Common myeloid progenitor, CD34-positive (primary cell): ENCODE measurements around the gene LSM14A.
"Not testable (repeated sequence)": the region's sequence is repeated elsewhere in the genome, so short reads cannot be mapped to it uniquely, and the experiment has no call there.

Experiments used
- CTCF ChIA-PET: fragments of 350-600 bp; sonication (Branson Sonifier 250); formaldehyde crosslinking; loops from one replicate; lab custom pipeline; 2021; ENCODE audit warnings: antibody characterized with exemption; lab: Charles Lee
- POLR2A ChIA-PET: fragments of 350-600 bp; sonication (Branson Sonifier 250); formaldehyde crosslinking; loops from one replicate; lab custom pipeline; 2021; ENCODE audit warnings: antibody characterized with exemption; lab: Charles Lee
- DNase-seq, 3 donors: peaks; one replicate each; pipeline versions ENCODE4 v3.0.0 to v3.0.0-alpha.2; 2013
- H3K27ac ChIP-seq, 2 experiments: 1 replicate in 1 of 2; 2 replicates in 1 of 2; pipeline ENCODE4 v1.7.0; 2013; ENCODE audit warnings: inconsistent platforms in 2 of 2, low read length in 2 of 2, mild to moderate bottlenecking in 2 of 2, low read depth in 1 of 2, moderate library complexity in 1 of 2; ENCODE audit not compliant: severe bottlenecking in 2 of 2, insufficient read depth in 1 of 2, poor library complexity in 1 of 2
- H3K27me3 ChIP-seq, 5 experiments: replicated peaks in 2 of 5; 1 replicate in 3 of 5; 2 replicates in 2 of 5; pipeline versions ENCODE4 v1.6.1 to v1.7.0; 2013; ENCODE audit warnings: low read length in 4 of 5, mild to moderate bottlenecking in 2 of 5, moderate library complexity in 2 of 5, inconsistent platforms in 1 of 5; ENCODE audit not compliant: insufficient read depth in 5 of 5, control insufficient read depth in 4 of 5
- H3K36me3 ChIP-seq, 4 experiments: 1 replicate in 2 of 4; 2 replicates in 2 of 4; pipeline versions ENCODE4 v1.6.1 to v1.7.0; 2013; ENCODE audit warnings: low read length in 3 of 4, control low read depth in 1 of 4, mild to moderate bottlenecking in 1 of 4; ENCODE audit not compliant: control insufficient read depth in 4 of 4, insufficient read depth in 4 of 4
- H3K4me1 ChIP-seq, 4 experiments: 1 replicate in 3 of 4; 2 replicates in 1 of 4; pipeline versions ENCODE4 v1.6.1 to v1.7.1; 2013; ENCODE audit warnings: low read length in 3 of 4, mild to moderate bottlenecking in 3 of 4, control low read depth in 1 of 4, inconsistent platforms in 1 of 4, moderate library complexity in 1 of 4; ENCODE audit not compliant: control insufficient read depth in 4 of 4, insufficient read depth in 4 of 4; ENCODE audit errors: control extremely low read depth in 1 of 4
- H3K4me3 ChIP-seq, 7 experiments: 1 replicate in 4 of 7; 2 replicates in 3 of 7; pipeline versions ENCODE4 v1.5.1 to v1.7.0; 2013; ENCODE audit warnings: mild to moderate bottlenecking in 7 of 7, low read length in 6 of 7, moderate library complexity in 6 of 7, inconsistent platforms in 2 of 7, low read depth in 2 of 7, control low read depth in 1 of 7; ENCODE audit not compliant: insufficient read depth in 4 of 7, control insufficient read depth in 1 of 7; ENCODE audit errors: extremely low read depth in 1 of 7
- H3K9me3 ChIP-seq, 5 experiments: 1 replicate in 4 of 5; 2 replicates in 1 of 5; pipeline versions ENCODE4 v1.6.1 to v1.7.1; 2013; ENCODE audit warnings: low read length in 4 of 5, mild to moderate bottlenecking in 2 of 5, inconsistent platforms in 1 of 5, low read depth in 1 of 5, moderate library complexity in 1 of 5; ENCODE audit not compliant: control insufficient read depth in 4 of 5, insufficient read depth in 2 of 5; ENCODE audit errors: control extremely low read depth in 1 of 5
- WGBS: methylation state at CpG from one replicate; pipeline ENCODE4 v1.1.5; 2013; ENCODE audit not compliant: insufficient coverage; 5-methylcytosine and 5-hydroxymethylcytosine counted together

LSM14A gene

DNA sequence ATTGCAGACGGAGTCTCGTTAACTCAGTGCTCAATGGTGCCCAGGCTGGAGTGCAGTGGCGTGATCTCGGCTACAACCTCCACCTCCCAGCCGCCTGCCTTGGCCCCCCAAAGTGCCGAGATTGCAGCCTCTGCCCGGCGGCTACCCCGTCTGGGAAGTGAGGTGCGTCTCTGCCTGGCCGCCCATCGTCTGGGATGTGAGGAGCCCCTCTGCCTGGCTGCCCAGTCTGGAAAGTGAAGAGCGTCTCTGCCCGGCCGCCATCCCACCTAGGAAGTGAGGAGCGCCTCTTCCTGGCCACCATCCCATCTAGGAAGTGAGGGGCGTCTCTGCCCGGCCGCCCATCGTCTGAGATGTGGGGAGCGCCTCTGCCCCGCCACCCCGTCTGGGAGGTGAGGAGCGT is 40.2 kb upstream of the LSM14A start:
- WGBS: no CpG with 5 or more reads among the region's 24 CpGs
- H3K4me3 ChIP-seq, H3K9me3 ChIP-seq, H3K27ac ChIP-seq, H3K36me3 ChIP-seq, DNase-seq, POLR2A ChIA-PET, H3K4me1 ChIP-seq, H3K27me3 ChIP-seq: not testable (repeated sequence)
- CTCF ChIA-PET: interaction anchor here (1.1 kb wide), 1 partner anchor 13 kb away, joined by 4 read pairs; no protein-coding TSS in a partner anchor

GRCh38 chr19:34132706-34133105 is 39.6 kb upstream of the LSM14A start:
- H3K4me3 ChIP-seq, DNase-seq, CTCF ChIA-PET, H3K9me3 ChIP-seq, H3K4me1 ChIP-seq, H3K36me3 ChIP-seq, H3K27ac ChIP-seq, POLR2A ChIA-PET, H3K27me3 ChIP-seq: not testable (repeated sequence)
- WGBS: 100% methylated on average over 3 of the region's 32 CpGs

DNA sequence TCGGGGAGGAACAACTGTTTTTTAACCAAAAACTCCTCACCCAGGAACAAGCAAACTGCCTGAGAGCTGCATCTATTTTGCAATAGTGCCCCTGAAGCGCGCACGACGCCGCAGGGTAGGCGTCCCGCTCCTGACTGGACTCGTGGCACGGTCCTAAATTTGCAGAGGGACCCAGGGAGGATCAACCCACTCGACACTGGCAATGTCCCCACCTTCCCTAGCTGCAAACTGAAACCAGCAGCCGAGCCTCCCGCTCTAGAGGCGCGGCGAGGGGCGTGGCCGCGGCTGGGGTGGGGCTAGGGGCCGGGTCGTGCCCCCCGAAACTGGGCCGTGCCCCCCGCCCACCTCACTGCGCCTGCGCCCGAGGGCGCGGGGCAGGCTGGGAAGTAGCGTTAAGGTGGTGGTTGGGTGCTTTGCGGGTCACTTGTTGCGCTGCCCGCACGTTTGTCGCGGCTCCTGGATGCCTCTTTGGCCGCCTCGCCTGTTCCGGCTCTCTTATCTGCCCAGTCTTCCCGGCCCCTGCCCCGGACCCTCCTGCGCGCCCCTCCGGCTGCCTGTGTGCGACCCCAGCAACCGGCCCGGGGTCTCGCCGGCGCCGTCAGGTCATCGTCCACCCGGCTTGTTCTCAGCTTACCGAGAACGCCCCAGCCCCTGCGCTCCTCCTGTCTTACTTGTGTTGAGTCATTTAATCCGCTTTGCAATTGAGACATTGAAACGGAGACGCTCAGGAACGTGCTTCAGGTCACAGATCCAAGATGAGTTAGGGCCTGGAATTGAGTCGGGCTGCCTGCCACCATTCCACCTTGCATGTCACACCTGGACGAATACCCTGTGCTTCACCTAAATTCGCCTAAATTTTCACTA is 37.9 kb upstream of the LSM14A start:
- POLR2A ChIA-PET: interaction anchor here (0.5 to 1.0 kb wide), 2 partner anchors 39 to 315 kb away, joined by 3 to 4 read pairs; no protein-coding TSS in a partner anchor
- under 1% methylated on average over 35 of the region's 63 CpGs for WGBS
- peak; percentile 86 to 94 (median 92) for DNase-seq
- H3K9me3 ChIP-seq: no peaks in the 10 kb centered on the region
- H3K4me3 ChIP-seq: peak overlapping the region; percentile 57 to 97 (median 85)
- H3K27me3 ChIP-seq: no peaks in the 10 kb centered on the region
- peak overlapping the region; percentile 74 to 91 for H3K27ac ChIP-seq
- no peaks in the 10 kb centered on the region for H3K36me3 ChIP-seq
- CTCF ChIA-PET: interaction anchor here (1.0 to 1.6 kb wide), 4 partner anchors 12 to 136 kb away, joined by 3 to 8 read pairs (median 4); no protein-coding TSS in a partner anchor
- H3K4me1 ChIP-seq: peaks cover 0 to 10% (median 6%) of the 10 kb centered on the region in 4 experiments

DNA sequence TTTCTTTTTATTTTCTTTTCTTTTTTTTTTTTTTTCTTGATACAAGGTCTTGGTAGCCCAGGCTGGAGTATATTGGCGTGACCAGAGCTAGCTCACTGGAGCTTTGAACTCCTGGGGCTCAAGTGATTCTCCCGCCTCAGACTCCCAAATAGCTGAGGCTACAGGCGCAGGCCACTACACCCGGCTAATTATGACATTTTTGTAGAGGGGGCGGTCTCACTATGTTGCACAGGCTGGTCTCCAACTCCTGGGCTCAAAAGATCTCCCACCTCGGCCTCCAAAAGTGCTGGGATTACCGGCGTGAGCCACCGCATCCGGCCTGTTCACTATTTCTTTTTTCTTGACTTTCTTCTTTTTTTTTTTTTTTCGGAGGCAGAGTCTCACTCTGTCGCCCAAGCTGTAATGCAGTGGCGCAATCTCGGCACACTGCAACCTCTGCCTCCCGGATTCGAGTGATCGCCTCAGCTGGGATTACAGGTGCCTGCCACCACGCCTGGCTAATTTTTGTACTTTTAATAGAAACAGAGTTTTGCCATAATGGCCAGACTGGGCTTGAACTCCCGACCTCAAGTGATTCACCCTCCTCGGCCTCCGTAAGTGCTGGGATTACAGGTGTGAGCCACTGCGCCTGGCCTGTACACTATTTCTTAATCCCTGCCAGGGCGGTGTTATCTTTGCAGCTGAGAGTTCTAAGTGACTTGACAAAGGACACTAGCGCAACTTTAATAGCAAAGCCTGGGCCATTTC is 37.1 kb upstream of the LSM14A start:
- POLR2A ChIA-PET: interaction anchor here (0.5 kb wide), 1 partner anchor 38 kb away, joined by 3 read pairs; no protein-coding TSS in a partner anchor

GRCh38 chr19:34135821-34136611 is 36.3 kb upstream of the LSM14A start:
- Histone ChIP-seq H3K27ac (no peak overlapping the region), H3K27me3 (no peaks in the 10 kb centered on the region), H3K9me3 (no peaks in the 10 kb centered on the region), H3K4me1 (peaks cover 0 to 10% (median 6%) of the 10 kb centered on the region in 4 experiments), H3K4me3 (no peak overlapping the region), H3K36me3 (no peaks in the 10 kb centered on the region)
- no peak for DNase-seq
- ChIA-PET POLR2A (no interaction called here), CTCF (interaction anchor here (0.7 to 1.6 kb wide), 5 partner anchors 8 to 95 kb away, joined by 3 to 4 read pairs (median 3); no protein-coding TSS in a partner anchor)
- WGBS: 97% methylated on average over 5 of the region's 7 CpGs

More for the DNA sequence above, 37.1 kb upstream of the LSM14A start:
- Histone ChIP-seq H3K36me3 (no peaks in the 10 kb centered on the region), H3K4me3 (peak overlapping the region; percentile 57 to 97 (median 85)), H3K27me3 (no peaks in the 10 kb centered on the region), H3K9me3 (no peaks in the 10 kb centered on the region), H3K4me1 (peaks cover 0 to 10% (median 6%) of the 10 kb centered on the region in 4 experiments), H3K27ac (peak overlapping the region; percentile 74 to 91)
- CTCF ChIA-PET: interaction anchor here (0.8 to 1.6 kb wide), 5 partner anchors 9 to 94 kb away, joined by 3 to 8 read pairs (median 4); no protein-coding TSS in a partner anchor
- WGBS: 92% methylated on average over 22 of the region's 24 CpGs
- DNase-seq: no peak

GRCh38 chr19:34141025-34141424 is 31.3 kb upstream of the LSM14A start:
- Histone ChIP-seq H3K4me1 (no peaks in the 10 kb centered on the region), H3K4me3 (no peak overlapping the region), H3K36me3 (no peaks in the 10 kb centered on the region), H3K27me3 (no peaks in the 10 kb centered on the region), H3K27ac (no peak overlapping the region), H3K9me3 (no peaks in the 10 kb centered on the region)
- POLR2A ChIA-PET: no interaction called here
- CTCF ChIA-PET: no interaction called here
- no peak for DNase-seq
- 75% methylated on average over 1 of the region's 5 CpGs for WGBS
